ENCODE data around the gene DIAPH1.

The DIAPH1 gene

DNA sequence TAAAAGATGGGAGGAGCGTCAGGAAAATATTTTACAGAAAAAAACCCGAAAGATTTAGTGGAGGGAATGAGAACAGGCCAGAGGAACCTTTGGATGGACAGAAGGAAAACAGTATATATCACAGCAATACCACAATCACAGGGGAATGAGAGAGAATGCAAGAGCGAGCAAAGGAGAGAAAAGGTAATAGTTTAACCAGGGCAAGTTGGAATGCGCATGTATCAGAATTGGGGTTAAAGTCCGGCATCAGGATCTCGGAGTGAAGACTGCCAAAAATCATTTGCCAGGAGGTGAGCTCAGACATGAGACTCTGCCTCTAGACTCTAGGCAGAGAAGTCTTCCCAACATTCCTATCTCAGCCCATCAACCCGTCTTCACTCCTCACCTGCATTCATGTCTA is 93.1 kb downstream of the DIAPH1 start:
- Mint-ChIP-seq H3K27ac (no peak overlapping the region), H3K36me3 (ENCODE audit: low read depth) (peaks cover 63% of the 10 kb centered on the region), H3K9me3 (no peaks in the 10 kb centered on the region), H3K4me1 (peaks cover 82% of the 10 kb centered on the region), H3K4me3 (peak overlapping the region; percentile 45 to 69 (median 50)), H3K27me3 (ENCODE audit: low read depth) (no peaks in the 10 kb centered on the region)
- TF ChIP-seq, protein P1, sequence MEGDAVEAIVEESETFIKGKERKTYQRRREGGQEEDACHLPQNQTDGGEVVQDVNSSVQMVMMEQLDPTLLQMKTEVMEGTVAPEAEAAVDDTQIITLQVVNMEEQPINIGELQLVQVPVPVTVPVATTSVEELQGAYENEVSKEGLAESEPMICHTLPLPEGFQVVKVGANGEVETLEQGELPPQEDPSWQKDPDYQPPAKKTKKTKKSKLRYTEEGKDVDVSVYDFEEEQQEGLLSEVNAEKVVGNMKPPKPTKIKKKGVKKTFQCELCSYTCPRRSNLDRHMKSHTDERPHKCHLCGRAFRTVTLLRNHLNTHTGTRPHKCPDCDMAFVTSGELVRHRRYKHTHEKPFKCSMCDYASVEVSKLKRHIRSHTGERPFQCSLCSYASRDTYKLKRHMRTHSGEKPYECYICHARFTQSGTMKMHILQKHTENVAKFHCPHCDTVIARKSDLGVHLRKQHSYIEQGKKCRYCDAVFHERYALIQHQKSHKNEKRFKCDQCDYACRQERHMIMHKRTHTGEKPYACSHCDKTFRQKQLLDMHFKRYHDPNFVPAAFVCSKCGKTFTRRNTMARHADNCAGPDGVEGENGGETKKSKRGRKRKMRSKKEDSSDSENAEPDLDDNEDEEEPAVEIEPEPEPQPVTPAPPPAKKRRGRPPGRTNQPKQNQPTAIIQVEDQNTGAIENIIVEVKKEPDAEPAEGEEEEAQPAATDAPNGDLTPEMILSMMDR (IDR thresholded peaks at IDR 0.05; ENCODE audit: unreplicated experiment in 3 of 3): no peak

DNA sequence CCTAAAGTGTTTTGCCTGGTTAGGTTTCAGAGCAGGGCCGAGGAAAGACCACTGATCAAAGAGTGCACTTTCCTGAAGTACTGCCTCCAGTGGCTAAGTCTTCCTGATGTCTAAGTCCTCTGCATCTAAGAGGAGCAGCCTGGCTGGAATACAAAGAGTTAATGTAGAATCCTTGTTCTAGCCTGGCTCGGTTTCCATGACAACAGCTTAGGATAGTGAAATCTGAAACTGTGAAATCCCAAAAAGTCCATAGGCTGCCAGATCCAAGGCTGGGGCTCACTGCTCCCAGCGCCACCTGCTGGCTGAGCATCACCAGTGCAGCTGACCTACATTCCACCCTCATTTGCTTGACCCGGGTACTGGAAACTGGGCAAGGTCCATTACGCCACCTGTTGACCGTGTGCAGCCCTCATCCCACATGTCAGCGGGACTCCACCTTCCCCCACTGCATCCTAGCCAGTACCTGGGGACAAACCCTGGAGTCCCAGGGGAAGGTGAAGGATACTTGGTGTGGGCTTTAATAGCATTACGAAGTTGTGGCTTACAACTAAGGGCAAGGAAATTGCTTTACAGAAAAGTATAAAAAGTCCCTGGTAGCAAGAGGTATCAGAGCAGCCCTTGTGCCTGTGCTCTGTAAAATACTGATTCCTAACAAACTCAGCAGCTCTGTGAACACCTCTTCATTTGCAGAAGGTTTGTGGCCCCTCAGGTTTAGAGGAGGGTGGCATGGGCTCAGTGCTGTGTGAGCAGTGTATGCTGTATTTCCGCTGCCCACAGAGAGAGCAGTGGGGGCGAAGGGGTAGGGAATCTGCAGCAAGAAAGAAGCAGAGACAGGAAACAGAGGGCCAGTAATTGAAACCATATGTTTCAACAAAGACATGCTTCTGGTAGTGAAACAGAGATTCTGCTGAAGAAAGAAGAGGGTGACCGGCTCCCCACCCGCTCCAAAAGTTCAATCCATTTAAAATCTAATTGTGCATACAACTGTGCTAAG is 93.9 kb downstream of the DIAPH1 start:
- Mint-ChIP-seq H3K4me1 (peaks cover 90% of the 10 kb centered on the region), H3K4me3 (peak overlapping the region; percentile 45 to 81 (median 69)), H3K36me3 (ENCODE audit: low read depth) (peaks cover 71% of the 10 kb centered on the region), H3K27ac (no peak overlapping the region), H3K9me3 (no peaks in the 10 kb centered on the region), H3K27me3 (ENCODE audit: low read depth) (no peaks in the 10 kb centered on the region)
- TF ChIP-seq, protein P1 (IDR thresholded peaks at IDR 0.05; ENCODE audit: unreplicated experiment in 3 of 3): peak; percentile 98 to 100 (median 99)

DNA sequence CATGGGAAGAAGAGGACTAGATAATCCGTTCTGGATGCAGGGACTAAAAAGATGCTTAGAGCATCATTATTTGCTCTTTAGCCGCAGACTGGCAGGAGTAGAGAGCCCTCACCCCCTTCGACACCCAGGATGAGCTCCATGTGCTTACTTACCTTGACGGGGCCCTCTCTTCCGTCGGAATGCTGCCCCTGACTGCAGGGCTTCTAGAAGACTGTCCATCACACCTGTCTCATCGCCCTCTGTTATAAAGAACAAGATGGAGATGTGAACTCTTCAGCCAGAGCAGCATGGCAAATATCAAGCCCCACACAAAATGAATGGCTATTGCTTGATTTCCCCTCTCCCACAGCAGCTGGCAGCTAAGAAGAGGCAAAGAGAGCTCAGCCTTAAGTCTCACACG is 94.8 kb downstream of the DIAPH1 start:
- TF ChIP-seq, protein P1 (IDR thresholded peaks at IDR 0.05; ENCODE audit: unreplicated experiment in 3 of 3): no peak
- Mint-ChIP-seq H3K27me3 (ENCODE audit: low read depth) (no peaks in the 10 kb centered on the region), H3K4me1 (peaks cover 92% of the 10 kb centered on the region), H3K9me3 (no peaks in the 10 kb centered on the region), H3K4me3 (peak overlapping the region; percentile 45 to 81 (median 69)), H3K27ac (no peak overlapping the region), H3K36me3 (ENCODE audit: low read depth) (peaks cover 75% of the 10 kb centered on the region)

DNA sequence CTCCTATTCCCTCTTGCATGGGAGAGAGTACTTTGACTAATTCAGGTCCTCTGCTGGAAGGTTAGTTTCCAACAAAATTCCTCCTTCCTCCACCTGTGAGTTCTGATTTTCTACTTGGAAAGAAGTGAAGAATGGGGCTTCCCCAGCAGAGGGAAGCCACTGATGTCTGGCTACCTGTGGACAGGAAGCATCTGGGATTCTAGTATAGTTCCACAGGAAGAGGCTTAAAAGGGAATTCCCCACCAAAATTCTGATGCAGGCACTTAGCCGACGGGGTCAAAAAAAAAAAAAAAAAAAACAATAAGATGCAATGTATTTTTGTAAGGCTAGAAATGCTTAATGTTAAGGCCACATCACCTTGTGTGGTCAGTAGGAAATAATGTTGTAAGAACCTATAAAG is 96.5 kb downstream of the DIAPH1 start:
- TF ChIP-seq, protein P1 (IDR thresholded peaks at IDR 0.05; ENCODE audit: unreplicated experiment in 3 of 3): no peak
- Mint-ChIP-seq H3K27ac (no peak overlapping the region), H3K4me3 (peak overlapping the region in 2 of 3 experiments; percentile 39 to 65), H3K4me1 (peaks cover 92% of the 10 kb centered on the region), H3K36me3 (ENCODE audit: low read depth) (peaks cover 73% of the 10 kb centered on the region), H3K9me3 (no peaks in the 10 kb centered on the region), H3K27me3 (ENCODE audit: low read depth) (no peaks in the 10 kb centered on the region)

DNA sequence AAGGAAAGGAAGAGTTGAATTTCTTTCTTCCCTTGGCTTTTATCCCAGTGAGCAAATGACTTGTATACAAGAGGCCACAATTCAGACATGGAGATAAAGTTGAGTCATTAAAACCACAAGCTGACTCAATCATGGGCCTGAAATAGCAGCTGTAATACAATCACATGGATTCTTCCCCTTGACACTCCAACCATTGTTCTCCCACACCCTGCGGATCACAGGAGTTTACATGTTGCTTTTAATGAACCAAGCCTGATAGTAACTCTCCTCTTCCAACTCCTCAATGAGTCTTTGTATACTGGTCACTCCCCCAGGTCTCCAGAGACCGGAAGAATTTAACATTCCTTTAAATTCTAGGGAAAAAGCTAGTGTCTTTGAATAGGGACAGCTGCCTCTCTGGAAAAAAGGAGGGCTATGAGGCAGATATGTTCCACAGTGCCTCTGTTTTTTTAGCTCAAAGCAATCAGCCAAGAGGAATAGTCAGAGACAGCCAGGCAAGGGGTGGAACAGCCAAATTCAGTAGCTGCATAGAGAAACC is 97.5 kb downstream of the DIAPH1 start:
- Mint-ChIP-seq H3K27me3 (ENCODE audit: low read depth) (no peaks in the 10 kb centered on the region), H3K4me1 (peaks cover 96% of the 10 kb centered on the region), H3K36me3 (ENCODE audit: low read depth) (peaks cover 72% of the 10 kb centered on the region), H3K27ac (no peak overlapping the region), H3K9me3 (no peaks in the 10 kb centered on the region), H3K4me3 (peak overlapping the region in 2 of 3 experiments; percentile 17 to 18)
- TF ChIP-seq, protein P1 (IDR thresholded peaks at IDR 0.05; ENCODE audit: unreplicated experiment in 3 of 3): no peak

All from nephron (organoid).